Astrocyte (in vitro differentiated cells and primary cell): ENCODE data around the gene OR6B2. TPM values are rescaled to one million over a fixed set of nuclear protein-coding genes. Genes with fewer than 3 reads are reported as not detected.

Experiments used
- DNase-seq: peaks from one replicate; pipeline ENCODE4 v3.0.0-alpha.2; 2010; ENCODE audit warnings: low read depth
- FAIRE-seq: peaks from 2 replicates; lab custom pipeline; 2011; peaks lifted over from hg19 to GRCh38; lab: Jason Lieb, UNC
- H2AFZ ChIP-seq: 2 replicates; pipeline ENCODE4 v1.6.0; 2012; ENCODE audit warnings: low read depth, low read length, inconsistent platforms
- H3K27ac ChIP-seq: 2 replicates; pipeline ENCODE4 v1.5.1; 2011; ENCODE audit warnings: low read depth, low read length, inconsistent platforms
- H3K27me3 ChIP-seq: 2 replicates; pipeline ENCODE4 v1.6.0; 2011; ENCODE audit warnings: low read length, inconsistent platforms; ENCODE audit not compliant: insufficient read depth
- H3K36me3 ChIP-seq: 2 replicates; pipeline ENCODE4 v1.5.1; 2011; ENCODE audit warnings: low read length, inconsistent platforms; ENCODE audit not compliant: insufficient read depth
- H3K4me1 ChIP-seq: 2 replicates; pipeline ENCODE4 v1.5.1; 2011; ENCODE audit warnings: low read length, inconsistent platforms; ENCODE audit not compliant: insufficient read depth
- H3K4me2 ChIP-seq: 2 replicates; pipeline ENCODE4 v1.6.0; 2012; ENCODE audit warnings: low read length, inconsistent platforms
- H3K4me3 ChIP-seq: 2 replicates; pipeline ENCODE4 v1.5.1; 2011; ENCODE audit warnings: low read depth, mild to moderate bottlenecking, low read length, inconsistent platforms; ENCODE audit not compliant: insufficient read depth
- H3K79me2 ChIP-seq: 2 replicates; pipeline ENCODE4 v1.6.0; 2012; ENCODE audit warnings: mild to moderate bottlenecking, low read length, inconsistent platforms; ENCODE audit not compliant: insufficient read depth
- H3K9ac ChIP-seq: 2 replicates; pipeline ENCODE4 v1.6.0; 2012; ENCODE audit warnings: mild to moderate bottlenecking, low read length, inconsistent platforms
- H3K9me3 ChIP-seq: 2 replicates; pipeline ENCODE4 v1.5.1; 2012; ENCODE audit warnings: low read depth, mild to moderate bottlenecking, low read length, inconsistent platforms; ENCODE audit not compliant: insufficient read depth
- H4K20me1 ChIP-seq: 2 replicates; pipeline ENCODE4 v1.6.0; 2012; ENCODE audit warnings: low read length, inconsistent platforms; ENCODE audit not compliant: insufficient read depth
- H3K27ac Mint-ChIP-seq: one replicate; pipeline ENCODE4 v1.8.0; 2021; ENCODE audit warnings: mild to moderate bottlenecking, mixed read lengths; ENCODE audit not compliant: unreplicated experiment
- H3K27me3 Mint-ChIP-seq: one replicate; pipeline ENCODE4 v1.8.0; 2021; ENCODE audit warnings: low read depth, mixed read lengths; ENCODE audit not compliant: unreplicated experiment
- H3K36me3 Mint-ChIP-seq: one replicate; pipeline ENCODE4 v1.8.0; 2021; ENCODE audit warnings: low read depth, mixed read lengths; ENCODE audit not compliant: unreplicated experiment
- H3K4me1 Mint-ChIP-seq: one replicate; pipeline ENCODE4 v1.8.0; 2021; ENCODE audit warnings: low read depth, mixed read lengths; ENCODE audit not compliant: unreplicated experiment
- H3K4me3 Mint-ChIP-seq: one replicate; pipeline ENCODE4 v1.8.0; 2021; ENCODE audit warnings: mild to moderate bottlenecking, moderate library complexity, mixed read lengths; ENCODE audit not compliant: unreplicated experiment
- H3K9me3 Mint-ChIP-seq: one replicate; pipeline ENCODE4 v1.8.0; 2021; ENCODE audit warnings: mild to moderate bottlenecking, mixed read lengths; ENCODE audit not compliant: unreplicated experiment
- EZH2 ChIP-seq: IDR thresholded peaks from 2 replicates; pipeline ENCODE4 v1.6.1; 2012; ENCODE audit warnings: mild to moderate bottlenecking, low read length, inconsistent platforms; ENCODE audit not compliant: insufficient read depth
- total RNA-seq: library from RNA; stranded (reverse); gene quantifications from 2 replicates; pipeline ENCODE4 v1.2.1, GENCODE V29; 2021
- TF ChIP-seq, protein P1 (sequence below): IDR thresholded peaks from 2 replicates; pipeline ENCODE4 v1.5.1; 2011; ENCODE audit warnings: low read depth, mild to moderate bottlenecking, inconsistent platforms, low read length, moderate library complexity; ENCODE audit not compliant: insufficient read depth

Gene OR6B2
- total RNA-seq, 1 donor from 2014 or later, result not detected

GRCh38 chr2:240060977-240061591 is 30.9 kb upstream of the OR6B2 start:
- Mint-ChIP-seq H3K27me3 (peaks cover 45% of the 10 kb centered on the region), H3K4me3 (no peak overlapping the region), H3K36me3 (no peaks in the 10 kb centered on the region), H3K4me1 (no peaks in the 10 kb centered on the region), H3K9me3 (peaks cover 1% of the 10 kb centered on the region), H3K27ac (no peak overlapping the region)
- Histone ChIP-seq H3K36me3 (no peaks in the 10 kb centered on the region), H4K20me1 (no peaks in the 10 kb centered on the region), H3K4me2 (no peak overlapping the region), H3K4me3 (no peak overlapping the region), H3K4me1 (no peaks in the 10 kb centered on the region), H3K27me3 (peaks cover 17% of the 10 kb centered on the region), H3K9me3 (no peaks in the 10 kb centered on the region), H2AFZ (no peak overlapping the region), H3K79me2 (no peaks in the 10 kb centered on the region), H3K27ac (no peak overlapping the region), H3K9ac (no peak overlapping the region)
- no peak for TF ChIP-seq EZH2
- TF ChIP-seq, protein P1, sequence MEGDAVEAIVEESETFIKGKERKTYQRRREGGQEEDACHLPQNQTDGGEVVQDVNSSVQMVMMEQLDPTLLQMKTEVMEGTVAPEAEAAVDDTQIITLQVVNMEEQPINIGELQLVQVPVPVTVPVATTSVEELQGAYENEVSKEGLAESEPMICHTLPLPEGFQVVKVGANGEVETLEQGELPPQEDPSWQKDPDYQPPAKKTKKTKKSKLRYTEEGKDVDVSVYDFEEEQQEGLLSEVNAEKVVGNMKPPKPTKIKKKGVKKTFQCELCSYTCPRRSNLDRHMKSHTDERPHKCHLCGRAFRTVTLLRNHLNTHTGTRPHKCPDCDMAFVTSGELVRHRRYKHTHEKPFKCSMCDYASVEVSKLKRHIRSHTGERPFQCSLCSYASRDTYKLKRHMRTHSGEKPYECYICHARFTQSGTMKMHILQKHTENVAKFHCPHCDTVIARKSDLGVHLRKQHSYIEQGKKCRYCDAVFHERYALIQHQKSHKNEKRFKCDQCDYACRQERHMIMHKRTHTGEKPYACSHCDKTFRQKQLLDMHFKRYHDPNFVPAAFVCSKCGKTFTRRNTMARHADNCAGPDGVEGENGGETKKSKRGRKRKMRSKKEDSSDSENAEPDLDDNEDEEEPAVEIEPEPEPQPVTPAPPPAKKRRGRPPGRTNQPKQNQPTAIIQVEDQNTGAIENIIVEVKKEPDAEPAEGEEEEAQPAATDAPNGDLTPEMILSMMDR, result peak; percentile 65
- FAIRE-seq (no peak), DNase-seq (peak; percentile 14)

GRCh38 chr2:240056678-240057077 is 26.4 kb upstream of the OR6B2 start:
- Mint-ChIP-seq H3K27ac (no peak overlapping the region), H3K4me1 (no peaks in the 10 kb centered on the region), H3K4me3 (no peak overlapping the region), H3K9me3 (peaks cover 3% of the 10 kb centered on the region), H3K36me3 (no peaks in the 10 kb centered on the region), H3K27me3 (peaks cover 61% of the 10 kb centered on the region)
- Histone ChIP-seq H3K4me1 (no peaks in the 10 kb centered on the region), H3K36me3 (no peaks in the 10 kb centered on the region), H3K9me3 (no peaks in the 10 kb centered on the region), H3K4me2 (no peak overlapping the region), H4K20me1 (no peaks in the 10 kb centered on the region), H2AFZ (no peak overlapping the region), H3K79me2 (no peaks in the 10 kb centered on the region), H3K9ac (no peak overlapping the region), H3K27me3 (peaks cover 9% of the 10 kb centered on the region), H3K4me3 (no peak overlapping the region), H3K27ac (no peak overlapping the region)
- no peak for DNase-seq
- TF ChIP-seq, protein P1, result no peak
- no peak for FAIRE-seq

- Histone ChIP-seq H4K20me1 (no peaks in the 10 kb centered on the region), H3K79me2 (no peaks in the 10 kb centered on the region), H3K9ac (no peak overlapping the region), H3K36me3 (no peaks in the 10 kb centered on the region), H3K4me2 (no peak overlapping the region), H3K27me3 (peaks cover 16% of the 10 kb centered on the region), H3K27ac (no peak overlapping the region), H3K4me1 (no peaks in the 10 kb centered on the region), H3K9me3 (no peaks in the 10 kb centered on the region), H2AFZ (no peak overlapping the region), H3K4me3 (no peak overlapping the region)
- no peak for DNase-seq
- Mint-ChIP-seq H3K27ac (no peak overlapping the region), H3K4me3 (no peak overlapping the region), H3K27me3 (peaks cover 59% of the 10 kb centered on the region), H3K9me3 (peaks cover 3% of the 10 kb centered on the region), H3K36me3 (no peaks in the 10 kb centered on the region), H3K4me1 (no peaks in the 10 kb centered on the region)
- FAIRE-seq, result no peak
- no peak for TF ChIP-seq EZH2
- TF ChIP-seq, protein P1, result no peak
Observed at GRCh38 chr2:240055177-240055917, 25.1 kb upstream of the OR6B2 start.
